Right lobe of liver (tissue), 6 donors: ENCODE measurements around the gene GLIS1. TPM values are rescaled to one million over a fixed set of nuclear protein-coding genes. Genes with fewer than 3 reads are reported as not detected.

ENCODE experiments used
- ATAC-seq, 4 donors: fragments of 200-7000 bp; cut with Tn5 transposase; one replicate each; pipeline ENCODE4 v1.9.1; 2020; ENCODE audit warnings: mild to moderate bottlenecking in 4 of 4, moderate library complexity in 4 of 4
- DNase-seq, 3 donors: peaks; one replicate each; pipeline ENCODE4 v3.0.0-alpha.2; 2020
- H3K27ac ChIP-seq, 3 donors: fragments of 200-600 bp; one replicate each; pipeline ENCODE4 v1.8.0; 2022
- H3K27me3 ChIP-seq, 2 donors: fragments of 200-600 bp; one replicate each; pipeline ENCODE4 v1.8.0; 2022
- H3K36me3 ChIP-seq, 4 donors: fragments of 200-600 bp; sonication (generic) in 1 of 4; one replicate each; pipeline versions ENCODE4 v1.5.1 to v1.8.0; 2017 to 2022; ENCODE audit warnings: control low read depth in 1 of 4
- H3K4me1 ChIP-seq, 4 donors: fragments of 200-600 bp; sonication (generic) in 1 of 4; one replicate each; pipeline versions ENCODE4 v1.5.1 to v1.8.0; 2017 to 2022; ENCODE audit warnings: control low read depth in 1 of 4
- H3K4me3 ChIP-seq, 3 donors: fragments of 200-600 bp; one replicate each; pipeline ENCODE4 v1.8.0; 2022
- H3K9me3 ChIP-seq, 4 donors: fragments of 200-600 bp; sonication (generic) in 1 of 4; one replicate each; pipeline versions ENCODE4 v1.5.1 to v1.8.0; 2017 to 2022; ENCODE audit warnings: control low read depth in 1 of 4
- POLR2A ChIP-seq: fragments of 450-650 bp; IDR thresholded peaks from one replicate; pipeline ENCODE4 v1.6.1; 2017; ENCODE audit warnings: antibody characterized with exemption, mild to moderate bottlenecking
- WGBS: methylation state at CpG from one replicate; pipeline ENCODE4 v1.1.6; 2018; ENCODE audit warnings: low coverage, low lambda C conversion rate; ENCODE audit not compliant: insufficient coverage; ENCODE audit errors: missing lambda C conversion rate; 5-methylcytosine and 5-hydroxymethylcytosine counted together
- intact Hi-C, 2 donors: fragments of 100-400 bp; cut with DNase I; formaldehyde crosslinking; loops; one replicate each; pipeline versions ENCODE4 v1.11.2 to v1.14.1; 2022
- total RNA-seq, 6 experiments: library from RNA; depleted of rRNA in 2 of 6; stranded (reverse); fragments of >200 nt in 2 of 6; fragmentation: NEBNext Ultra II Directional in 3 of 6; extraction: Animal tissue kit (Norgen Biotek cat#: 25700) in 3 of 6; gene quantifications; one replicate each; pipeline versions ENCODE4 v1.1.0 to v1.2.4, GENCODE V29; 2016 to 2023
- TF ChIP-seq, protein P1 (sequence below), 4 donors: fragments of 200-600 bp in 3 of 4; fragments of 450-650 bp in 1 of 4; IDR thresholded peaks; one replicate each; pipeline versions ENCODE4 v1.5.1 to v1.8.0; 2016 to 2022; ENCODE audit warnings: antibody characterized with exemption in 4 of 4, mild to moderate bottlenecking in 2 of 4
- donor health status: DM: no; HTN: yes; CAD: no.
- donor health status: DM: no; HTN: no; CAD: no.
- donor health status: DM: no; HTN: no; CAD: no.
- donor health status: DM: no; HTN: yes; CAD: no.
- donor health status: DM: no; HTN: yes; CAD: no.

Gene GLIS1
- total RNA-seq, 6 experiments from 2014 or later = not detected

DNA sequence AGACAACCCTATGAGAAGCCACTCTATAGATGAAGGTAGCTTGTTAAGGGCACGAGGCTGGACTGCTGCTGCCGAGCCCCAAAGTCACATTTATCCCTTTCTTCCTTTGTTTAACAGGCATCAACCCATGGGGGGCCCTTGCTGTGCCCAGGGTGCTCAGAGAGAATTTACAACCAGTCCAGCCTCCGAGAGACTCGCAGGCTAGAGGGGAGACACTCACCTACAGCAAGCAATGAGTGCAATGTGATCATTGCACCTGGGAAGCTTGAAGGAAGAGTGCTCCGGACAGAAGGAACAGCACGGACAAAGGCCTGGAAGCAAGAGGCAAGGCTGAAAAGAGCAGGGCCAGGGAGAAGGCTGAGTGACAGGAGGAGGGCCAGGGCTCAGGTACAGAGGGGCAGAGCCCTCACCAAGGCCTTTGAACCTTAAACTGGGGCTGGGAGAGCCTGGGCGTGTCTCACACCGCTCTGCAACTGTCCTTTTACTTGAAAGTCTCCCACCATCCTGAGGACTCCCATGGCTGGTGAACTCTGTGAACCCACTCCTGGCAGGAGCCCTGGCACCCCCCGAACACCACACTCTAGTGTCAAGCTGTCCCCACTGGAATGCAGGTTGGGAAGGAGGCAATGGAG is 252.5 kb downstream of the GLIS1 start:
- intact Hi-C loops = loop anchor here (5.0 to 10.0 kb wide), 2 partner anchors 266 to 268 kb away; no protein-coding TSS in a partner anchor
- Histone ChIP-seq H3K9me3 (no peaks in the 10 kb centered on the region), H3K4me1 (no peaks in the 10 kb centered on the region), H3K27ac (no peak overlapping the region), H3K27me3 (no peaks in the 10 kb centered on the region), H3K36me3 (no peaks in the 10 kb centered on the region), H3K4me3 (no peak overlapping the region)
- ATAC-seq (no peak), DNase-seq (no peak)
- TF ChIP-seq, protein P1, sequence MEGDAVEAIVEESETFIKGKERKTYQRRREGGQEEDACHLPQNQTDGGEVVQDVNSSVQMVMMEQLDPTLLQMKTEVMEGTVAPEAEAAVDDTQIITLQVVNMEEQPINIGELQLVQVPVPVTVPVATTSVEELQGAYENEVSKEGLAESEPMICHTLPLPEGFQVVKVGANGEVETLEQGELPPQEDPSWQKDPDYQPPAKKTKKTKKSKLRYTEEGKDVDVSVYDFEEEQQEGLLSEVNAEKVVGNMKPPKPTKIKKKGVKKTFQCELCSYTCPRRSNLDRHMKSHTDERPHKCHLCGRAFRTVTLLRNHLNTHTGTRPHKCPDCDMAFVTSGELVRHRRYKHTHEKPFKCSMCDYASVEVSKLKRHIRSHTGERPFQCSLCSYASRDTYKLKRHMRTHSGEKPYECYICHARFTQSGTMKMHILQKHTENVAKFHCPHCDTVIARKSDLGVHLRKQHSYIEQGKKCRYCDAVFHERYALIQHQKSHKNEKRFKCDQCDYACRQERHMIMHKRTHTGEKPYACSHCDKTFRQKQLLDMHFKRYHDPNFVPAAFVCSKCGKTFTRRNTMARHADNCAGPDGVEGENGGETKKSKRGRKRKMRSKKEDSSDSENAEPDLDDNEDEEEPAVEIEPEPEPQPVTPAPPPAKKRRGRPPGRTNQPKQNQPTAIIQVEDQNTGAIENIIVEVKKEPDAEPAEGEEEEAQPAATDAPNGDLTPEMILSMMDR (IDR thresholded peaks at IDR 0.05) = no peak
- TF ChIP-seq POLR2A = no peak
- WGBS = 39% methylated on average over 6 of the region's 9 CpGs

DNA sequence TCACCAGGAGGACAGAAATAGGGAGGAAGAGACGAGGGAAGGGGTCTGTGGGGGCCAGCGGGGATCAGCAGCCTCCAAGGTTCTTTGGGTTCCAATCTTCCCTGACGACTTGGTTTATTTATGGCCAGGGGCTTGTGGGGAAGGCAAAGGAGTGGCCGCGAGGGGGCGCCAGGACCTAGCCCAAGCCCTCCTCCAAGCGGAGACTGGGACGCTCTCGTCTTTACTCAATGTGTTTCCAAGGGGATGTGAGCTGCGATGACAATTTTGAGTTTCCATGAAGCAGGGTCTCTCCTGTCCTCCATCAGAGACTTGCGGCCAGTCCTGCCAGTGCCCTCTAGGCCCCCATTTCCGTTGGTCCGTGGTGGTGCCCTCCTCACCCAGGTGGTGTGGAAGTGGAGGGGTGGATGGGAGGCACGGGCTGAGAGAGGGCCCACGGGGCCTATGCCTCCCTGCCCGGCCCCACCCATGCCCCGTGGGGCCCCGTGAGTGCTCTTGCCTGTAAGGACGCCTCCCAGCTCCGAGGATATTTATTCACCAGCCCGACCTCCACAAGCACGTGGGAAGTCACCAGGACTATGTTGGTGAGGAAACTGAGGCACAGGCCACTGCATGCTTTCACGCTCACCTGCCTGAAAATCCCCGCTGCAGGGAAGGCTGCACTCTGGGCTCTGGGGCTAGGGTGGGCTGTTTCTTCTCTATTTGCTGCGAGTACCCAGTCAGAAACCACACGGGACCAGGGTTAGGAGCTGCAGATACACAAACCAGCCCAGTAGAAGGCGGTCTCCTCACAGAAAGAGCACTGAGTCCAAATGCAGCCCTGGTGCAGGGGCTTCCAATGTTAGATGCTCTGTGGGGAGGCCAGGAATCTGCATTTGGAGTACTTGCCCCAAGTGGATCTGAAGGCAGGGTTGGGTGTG is 253.2 kb downstream of the GLIS1 start:
- Histone ChIP-seq H3K4me3 (no peak overlapping the region), H3K27me3 (no peaks in the 10 kb centered on the region), H3K36me3 (no peaks in the 10 kb centered on the region), H3K27ac (no peak overlapping the region), H3K9me3 (no peaks in the 10 kb centered on the region), H3K4me1 (no peaks in the 10 kb centered on the region)
- WGBS = 14% methylated on average over 16 of the region's 27 CpGs
- DNase-seq (peak; percentile 71 to 75 (median 72)), ATAC-seq (peak; percentile 79 to 93 (median 84))
- TF ChIP-seq POLR2A = no peak
- TF ChIP-seq, protein P1 (IDR thresholded peaks at IDR 0.05) = peak; percentile 58 to 88 (median 80)
- intact Hi-C loops = loop anchor here (5.0 to 10.0 kb wide), 2 partner anchors 267 to 269 kb away; no protein-coding TSS in a partner anchor

DNA sequence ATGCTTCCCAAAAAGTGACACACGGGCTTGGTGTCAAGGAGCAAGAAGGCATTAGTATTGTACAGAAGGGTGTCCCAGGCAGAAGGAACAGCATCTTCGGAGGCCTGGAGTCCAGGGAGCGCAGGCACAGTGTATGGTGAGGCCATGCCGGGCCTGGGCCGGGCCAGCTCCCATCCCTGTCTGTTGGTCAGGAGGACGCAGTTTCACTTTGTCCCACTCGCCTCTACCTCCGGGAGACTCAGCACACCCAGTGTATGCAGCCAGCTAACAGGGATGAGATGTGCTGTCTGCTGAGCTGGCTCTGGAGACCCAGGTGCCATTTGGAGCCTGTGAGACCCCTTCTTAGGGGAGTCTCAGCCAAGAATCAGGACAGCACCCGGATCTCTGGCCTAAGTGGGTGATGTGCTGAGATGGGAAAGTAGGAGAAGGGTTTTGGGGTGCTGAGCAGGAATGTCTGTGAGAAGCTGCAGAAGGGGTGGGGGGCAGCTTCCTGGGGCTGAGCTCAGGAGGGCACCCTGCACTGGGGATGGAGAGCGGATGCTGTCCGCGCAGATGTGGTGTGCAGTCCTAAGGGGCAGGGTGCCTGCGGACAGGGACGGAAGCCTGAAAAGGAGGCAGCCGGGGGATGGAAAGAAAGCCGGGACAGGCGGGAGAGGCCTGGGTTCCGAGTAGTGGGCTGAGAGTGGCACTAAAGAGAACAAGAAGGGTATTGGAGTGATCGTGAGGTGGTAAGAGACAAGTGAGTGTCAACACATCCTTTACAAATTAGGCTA is 254.1 kb downstream of the GLIS1 start:
- Histone ChIP-seq H3K4me3 (no peak overlapping the region), H3K9me3 (no peaks in the 10 kb centered on the region), H3K27me3 (no peaks in the 10 kb centered on the region), H3K27ac (no peak overlapping the region), H3K36me3 (no peaks in the 10 kb centered on the region), H3K4me1 (no peaks in the 10 kb centered on the region)
- ATAC-seq = no peak
- TF ChIP-seq, protein P1 (IDR thresholded peaks at IDR 0.05) = no peak
- no peak for TF ChIP-seq POLR2A
- WGBS = 50% methylated on average over 8 of the region's 19 CpGs
- intact Hi-C loops = loop anchor here (5.0 to 10.0 kb wide), 2 partner anchors 267 to 270 kb away; no protein-coding TSS in a partner anchor
- DNase-seq = no peak

DNA sequence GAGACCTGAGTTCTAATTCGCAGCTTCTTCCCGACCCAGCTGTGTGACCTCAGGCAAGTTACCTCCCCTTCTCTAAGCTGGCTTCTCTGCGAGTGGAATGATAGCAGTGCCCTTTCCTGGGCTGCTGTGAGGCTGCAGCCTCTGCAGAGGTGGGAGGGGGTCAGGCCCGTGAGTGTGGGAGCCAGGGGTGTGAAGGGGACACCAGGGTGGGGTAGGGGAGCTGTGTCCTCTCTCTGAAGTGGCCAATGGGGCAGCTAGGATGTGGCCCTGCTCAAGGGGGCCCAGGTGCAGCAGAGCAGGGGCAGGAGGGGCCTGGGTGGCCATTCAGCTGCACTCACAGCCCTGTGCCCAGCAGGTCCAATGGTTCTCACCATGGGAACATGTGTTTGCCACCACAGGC is 255.3 kb downstream of the GLIS1 start:
- no peaks in the 10 kb centered on the region for H3K4me1 ChIP-seq
- no peak overlapping the region for H3K27ac ChIP-seq
- DNase-seq (no peak), ATAC-seq (no peak)
- intact Hi-C loops = loop anchor here in 1 of 2 donors (10.0 kb wide), 1 partner anchor 271 kb away; no protein-coding TSS in a partner anchor
- no peak overlapping the region for H3K4me3 ChIP-seq
- H3K27me3 ChIP-seq = no peaks in the 10 kb centered on the region
- H3K9me3 ChIP-seq = no peaks in the 10 kb centered on the region
- WGBS = 17% methylated on average over 1 of the region's 4 CpGs
- no peaks in the 10 kb centered on the region for H3K36me3 ChIP-seq
- no peak for TF ChIP-seq POLR2A
- TF ChIP-seq, protein P1 (IDR thresholded peaks at IDR 0.05) = no peak
